HepG2 (cell line): ENCODE results near the gene PHRF1. TPM values are rescaled to one million over a fixed set of nuclear protein-coding genes. Genes with fewer than 3 reads are reported as not detected.

Source experiments
- HHEX ChIP-seq: IDR thresholded peaks from 2 replicates; pipeline ENCODE4 v1.6.1; 2016; ENCODE audit warnings: control low read depth
- JDP2 ChIP-seq: sonication (generic); formaldehyde crosslinking; IDR thresholded peaks from 2 replicates; pipeline ENCODE4 v1.8.1; 2022; ENCODE audit warnings: missing genetic modification reagents, borderline replicate concordance
- MBNL3 ChIP-seq: fragments of 250-450 bp; sonication (Bioruptor Pico); conservative IDR thresholded peaks from 2 replicates; pipeline ENCODE4 v1.8.0; 2022; ENCODE audit warnings: mild to moderate bottlenecking, inconsistent platforms
- NCOA1 ChIP-seq: sonication (generic); formaldehyde crosslinking; IDR thresholded peaks from 2 replicates; pipeline ENCODE4 v1.9.0; 2021; ENCODE audit warnings: missing genetic modification reagents
- ONECUT2 ChIP-seq: sonication (generic); formaldehyde crosslinking; IDR thresholded peaks from 2 replicates; pipeline ENCODE4 v1.4.0; 2020; ENCODE audit warnings: missing genetic modification reagents
- PCBP1 ChIP-seq: fragments of 200-400 bp; formaldehyde crosslinking; IDR thresholded peaks from 2 replicates; pipeline ENCODE4 v1.6.1; 2017; ENCODE audit warnings: mild to moderate bottlenecking, low read depth, low read length, borderline replicate concordance
- RORA ChIP-seq: sonication (generic); formaldehyde crosslinking; IDR thresholded peaks from 2 replicates; pipeline ENCODE4 v1.5.0; 2020; ENCODE audit warnings: mild to moderate bottlenecking, missing genetic modification reagents, moderate library complexity
- SP2 ChIP-seq: sonication (generic); formaldehyde crosslinking; IDR thresholded peaks from 2 replicates; pipeline ENCODE4 v1.5.1; 2020; ENCODE audit warnings: mild to moderate bottlenecking, missing genetic modification reagents
- ZMYM4 ChIP-seq: sonication (generic); formaldehyde crosslinking; IDR thresholded peaks from 2 replicates; pipeline ENCODE4 v1.8.1; 2023; ENCODE audit warnings: mild to moderate bottlenecking, missing genetic modification reagents
- ZNF121 ChIP-seq: sonication (generic); formaldehyde crosslinking; IDR thresholded peaks from 2 replicates; pipeline ENCODE4 v1.5.0; 2020; ENCODE audit warnings: mild to moderate bottlenecking, missing genetic modification reagents
- ZNF207 ChIP-seq: fragments of 450-650 bp; IDR thresholded peaks from 2 replicates; pipeline ENCODE4 v1.6.1; 2016; ENCODE audit warnings: antibody characterized with exemption, borderline replicate concordance
- ZNF263 ChIP-seq: sonication (generic); formaldehyde crosslinking; IDR thresholded peaks from 2 replicates; pipeline ENCODE4 v1.4.0; 2020; ENCODE audit warnings: missing genetic modification reagents
- ZNF468 ChIP-seq: sonication (generic); formaldehyde crosslinking; IDR thresholded peaks from 2 replicates; pipeline ENCODE4 v1.8.0; 2022; ENCODE audit warnings: mild to moderate bottlenecking, moderate library complexity, missing genetic modification reagents
- ZNF557 ChIP-seq: sonication (generic); formaldehyde crosslinking; IDR thresholded peaks from 2 replicates; pipeline ENCODE4 v1.4.0; 2020; ENCODE audit warnings: missing genetic modification reagents
- ZNF589 ChIP-seq: sonication (generic); formaldehyde crosslinking; conservative IDR thresholded peaks from 2 replicates; pipeline ENCODE4 v1.8.0; 2022; ENCODE audit warnings: mild to moderate bottlenecking, moderate library complexity, missing genetic modification reagents
- ZNF841 ChIP-seq: sonication (generic); formaldehyde crosslinking; IDR thresholded peaks from 2 replicates; pipeline ENCODE4 v1.8.1; 2023; ENCODE audit warnings: missing genetic modification reagents, borderline replicate concordance
- polyA plus RNA-seq, 8 experiments: library from polyadenylated mRNA; depleted of rRNA in 3 of 8; stranded (reverse) in 7 of 8; unstranded in 1 of 8; fragments of >200 nt; fragmentation: Illumina TruSeq in 4 of 8; extraction: Trizol in 4 of 8; gene quantifications; 2 replicates each; pipeline versions ENCODE4 v1.2.1 to v1.2.3, GENCODE V29; 2011 to 2016; ENCODE audit warnings: low read depth in 4 of 8, missing spikeins in 1 of 8, mixed read lengths in 1 of 8; ENCODE audit not compliant: insufficient read depth in 1 of 8
- total RNA-seq, 5 experiments: library from RNA; depleted of rRNA; stranded (reverse); fragments of >200 nt; fragmentation: Illumina TruSeq; extraction: Trizol; gene quantifications; 2 replicates each; pipeline ENCODE4 v1.2.3, GENCODE V29; 2016; ENCODE audit warnings: low read depth in 1 of 5
- TF ChIP-seq, protein P1 (sequence below): sonication (generic); formaldehyde crosslinking; IDR thresholded peaks from 2 replicates; pipeline ENCODE4 v1.4.0; 2020; ENCODE audit warnings: missing genetic modification reagents, borderline replicate concordance
- TF ChIP-seq, protein P2 (sequence below): sonication (generic); formaldehyde crosslinking; IDR thresholded peaks from 2 replicates; pipeline ENCODE4 v1.4.0; 2020; ENCODE audit warnings: mild to moderate bottlenecking, missing genetic modification reagents
- TF ChIP-seq, protein P3 (sequence below): sonication (generic); formaldehyde crosslinking; IDR thresholded peaks from 2 replicates; pipeline ENCODE4 v1.9.0; 2021; ENCODE audit warnings: mild to moderate bottlenecking, missing genetic modification reagents
- TF ChIP-seq, protein P4 (sequence below): IDR thresholded peaks from 2 replicates; pipeline ENCODE4 v1.6.1; 2016; ENCODE audit warnings: missing compliant biosample characterization, missing genetic modification reagents, borderline replicate concordance

PHRF1 gene
- total and polyA plus RNA-seq, 2 of the 13 experiments (the other 11 are each of a cell fraction or from before 2014, with no cell fraction given), result 8.2 to 16.7 TPM

DNA sequence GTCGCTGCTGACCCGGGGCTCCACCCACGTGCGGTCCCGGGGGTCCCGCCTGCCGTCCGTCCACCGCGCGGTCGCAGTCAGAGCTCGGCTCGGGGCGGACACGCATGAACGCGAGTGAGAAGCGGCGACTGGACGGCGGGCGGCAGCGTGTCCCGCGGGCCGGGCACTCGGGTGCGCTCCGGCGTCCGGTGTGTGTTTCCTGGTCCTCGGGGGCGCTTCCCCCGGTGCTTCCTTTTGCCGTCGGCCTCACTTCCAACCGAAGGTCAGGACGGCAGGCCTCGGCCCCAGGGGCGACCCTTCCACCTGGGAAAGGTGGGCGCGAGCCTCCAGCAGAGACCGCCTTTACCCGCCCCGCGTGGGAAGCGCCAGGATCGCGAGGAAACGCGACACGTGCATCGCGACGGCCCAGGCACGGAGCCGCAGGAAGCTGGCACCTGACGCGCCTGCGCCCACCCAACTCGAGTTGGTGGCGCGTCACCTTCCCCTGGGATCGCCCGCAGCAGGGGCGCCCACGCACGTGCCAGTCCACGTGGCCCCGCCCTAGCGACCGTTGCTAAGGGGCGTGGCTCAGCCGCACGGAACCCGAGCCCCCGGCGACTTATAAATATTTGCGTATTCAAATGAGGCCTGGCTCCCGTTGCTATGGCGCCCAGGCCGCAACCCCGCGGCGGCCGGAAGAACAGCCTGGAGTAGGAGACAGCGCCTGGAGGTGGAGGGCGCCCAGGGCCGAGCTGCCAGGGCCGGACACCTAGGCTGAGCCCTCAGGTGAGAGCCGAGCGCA, 39.2 kb upstream of the PHRF1 start, which contains the start of gene LRRC56 (continued):
- TF ChIP-seq ONECUT2 (CRISPR knock-in tag) (no peak), ZNF468 (peak; percentile 84; the same call in 1 of the 2 replicates), HHEX (no peak), ZNF263 (no peak), MBNL3 (no peak), ZNF841 (no peak), SP2 (CRISPR knock-in tag) (peak; percentile 46; the same call in 1 of the 2 replicates), ZNF207 (no peak), ZMYM4 (CRISPR knock-in tag) (no peak), JDP2 (CRISPR knock-in tag) (no peak), RORA (no peak), ZNF589 (CRISPR knock-in tag) (peak; percentile 71; the same call in 1 of the 2 replicates), ZNF121 (peak; percentile 46; the same call in 1 of the 2 replicates), ZNF557 (no peak), NCOA1 (CRISPR knock-in tag) (no peak), PCBP1 (no peak)
- TF ChIP-seq, protein P1, sequence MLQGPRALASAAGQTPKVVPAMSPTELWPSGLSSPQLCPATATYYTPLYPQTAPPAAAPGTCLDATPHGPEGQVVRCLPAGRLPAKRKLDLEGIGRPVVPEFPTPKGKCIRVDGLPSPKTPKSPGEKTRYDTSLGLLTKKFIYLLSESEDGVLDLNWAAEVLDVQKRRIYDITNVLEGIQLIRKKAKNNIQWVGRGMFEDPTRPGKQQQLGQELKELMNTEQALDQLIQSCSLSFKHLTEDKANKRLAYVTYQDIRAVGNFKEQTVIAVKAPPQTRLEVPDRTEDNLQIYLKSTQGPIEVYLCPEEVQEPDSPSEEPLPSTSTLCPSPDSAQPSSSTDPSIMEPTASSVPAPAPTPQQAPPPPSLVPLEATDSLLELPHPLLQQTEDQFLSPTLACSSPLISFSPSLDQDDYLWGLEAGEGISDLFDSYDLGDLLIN (CRISPR knock-in tag), result no peak
- TF ChIP-seq, protein P2, sequence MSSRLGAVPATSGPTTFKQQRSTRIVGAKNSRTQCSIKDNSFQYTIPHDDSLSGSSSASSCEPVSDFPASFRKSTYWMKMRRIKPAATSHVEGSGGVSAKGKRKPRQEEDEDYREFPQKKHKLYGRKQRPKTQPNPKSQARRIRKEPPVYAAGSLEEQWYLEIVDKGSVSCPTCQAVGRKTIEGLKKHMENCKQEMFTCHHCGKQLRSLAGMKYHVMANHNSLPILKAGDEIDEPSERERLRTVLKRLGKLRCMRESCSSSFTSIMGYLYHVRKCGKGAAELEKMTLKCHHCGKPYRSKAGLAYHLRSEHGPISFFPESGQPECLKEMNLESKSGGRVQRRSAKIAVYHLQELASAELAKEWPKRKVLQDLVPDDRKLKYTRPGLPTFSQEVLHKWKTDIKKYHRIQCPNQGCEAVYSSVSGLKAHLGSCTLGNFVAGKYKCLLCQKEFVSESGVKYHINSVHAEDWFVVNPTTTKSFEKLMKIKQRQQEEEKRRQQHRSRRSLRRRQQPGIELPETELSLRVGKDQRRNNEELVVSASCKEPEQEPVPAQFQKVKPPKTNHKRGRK (CRISPR knock-in tag), result no peak
- TF ChIP-seq, protein P3, sequence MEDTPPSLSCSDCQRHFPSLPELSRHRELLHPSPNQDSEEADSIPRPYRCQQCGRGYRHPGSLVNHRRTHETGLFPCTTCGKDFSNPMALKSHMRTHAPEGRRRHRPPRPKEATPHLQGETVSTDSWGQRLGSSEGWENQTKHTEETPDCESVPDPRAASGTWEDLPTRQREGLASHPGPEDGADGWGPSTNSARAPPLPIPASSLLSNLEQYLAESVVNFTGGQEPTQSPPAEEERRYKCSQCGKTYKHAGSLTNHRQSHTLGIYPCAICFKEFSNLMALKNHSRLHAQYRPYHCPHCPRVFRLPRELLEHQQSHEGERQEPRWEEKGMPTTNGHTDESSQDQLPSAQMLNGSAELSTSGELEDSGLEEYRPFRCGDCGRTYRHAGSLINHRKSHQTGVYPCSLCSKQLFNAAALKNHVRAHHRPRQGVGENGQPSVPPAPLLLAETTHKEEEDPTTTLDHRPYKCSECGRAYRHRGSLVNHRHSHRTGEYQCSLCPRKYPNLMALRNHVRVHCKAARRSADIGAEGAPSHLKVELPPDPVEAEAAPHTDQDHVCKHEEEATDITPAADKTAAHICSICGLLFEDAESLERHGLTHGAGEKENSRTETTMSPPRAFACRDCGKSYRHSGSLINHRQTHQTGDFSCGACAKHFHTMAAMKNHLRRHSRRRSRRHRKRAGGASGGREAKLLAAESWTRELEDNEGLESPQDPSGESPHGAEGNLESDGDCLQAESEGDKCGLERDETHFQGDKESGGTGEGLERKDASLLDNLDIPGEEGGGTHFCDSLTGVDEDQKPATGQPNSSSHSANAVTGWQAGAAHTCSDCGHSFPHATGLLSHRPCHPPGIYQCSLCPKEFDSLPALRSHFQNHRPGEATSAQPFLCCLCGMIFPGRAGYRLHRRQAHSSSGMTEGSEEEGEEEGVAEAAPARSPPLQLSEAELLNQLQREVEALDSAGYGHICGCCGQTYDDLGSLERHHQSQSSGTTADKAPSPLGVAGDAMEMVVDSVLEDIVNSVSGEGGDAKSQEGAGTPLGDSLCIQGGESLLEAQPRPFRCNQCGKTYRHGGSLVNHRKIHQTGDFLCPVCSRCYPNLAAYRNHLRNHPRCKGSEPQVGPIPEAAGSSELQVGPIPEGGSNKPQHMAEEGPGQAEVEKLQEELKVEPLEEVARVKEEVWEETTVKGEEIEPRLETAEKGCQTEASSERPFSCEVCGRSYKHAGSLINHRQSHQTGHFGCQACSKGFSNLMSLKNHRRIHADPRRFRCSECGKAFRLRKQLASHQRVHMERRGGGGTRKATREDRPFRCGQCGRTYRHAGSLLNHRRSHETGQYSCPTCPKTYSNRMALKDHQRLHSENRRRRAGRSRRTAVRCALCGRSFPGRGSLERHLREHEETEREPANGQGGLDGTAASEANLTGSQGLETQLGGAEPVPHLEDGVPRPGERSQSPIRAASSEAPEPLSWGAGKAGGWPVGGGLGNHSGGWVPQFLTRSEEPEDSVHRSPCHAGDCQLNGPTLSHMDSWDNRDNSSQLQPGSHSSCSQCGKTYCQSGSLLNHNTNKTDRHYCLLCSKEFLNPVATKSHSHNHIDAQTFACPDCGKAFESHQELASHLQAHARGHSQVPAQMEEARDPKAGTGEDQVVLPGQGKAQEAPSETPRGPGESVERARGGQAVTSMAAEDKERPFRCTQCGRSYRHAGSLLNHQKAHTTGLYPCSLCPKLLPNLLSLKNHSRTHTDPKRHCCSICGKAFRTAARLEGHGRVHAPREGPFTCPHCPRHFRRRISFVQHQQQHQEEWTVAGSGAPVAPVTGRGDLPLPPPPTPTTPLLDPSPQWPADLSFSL (CRISPR knock-in tag), result no peak
- TF ChIP-seq, protein P4, sequence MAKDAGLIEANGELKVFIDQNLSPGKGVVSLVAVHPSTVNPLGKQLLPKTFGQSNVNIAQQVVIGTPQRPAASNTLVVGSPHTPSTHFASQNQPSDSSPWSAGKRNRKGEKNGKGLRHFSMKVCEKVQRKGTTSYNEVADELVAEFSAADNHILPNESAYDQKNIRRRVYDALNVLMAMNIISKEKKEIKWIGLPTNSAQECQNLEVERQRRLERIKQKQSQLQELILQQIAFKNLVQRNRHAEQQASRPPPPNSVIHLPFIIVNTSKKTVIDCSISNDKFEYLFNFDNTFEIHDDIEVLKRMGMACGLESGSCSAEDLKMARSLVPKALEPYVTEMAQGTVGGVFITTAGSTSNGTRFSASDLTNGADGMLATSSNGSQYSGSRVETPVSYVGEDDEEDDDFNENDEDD (CRISPR knock-in tag), result no peak
